ENCODE measurements around the gene GPR141. TPM values are rescaled to one million over a fixed set of nuclear protein-coding genes. Genes with fewer than 3 reads are reported as not detected.

GPR141 gene
- total and polyA plus RNA-seq, 2 experiments from 2014 or later = 0.51 TPM; not detected in 1

GRCh38 chr7:37656913-37657530 lies 26.5 kb upstream of the GPR141 start:
- Histone ChIP-seq H3K27me3 (no peaks in the 10 kb centered on the region), H3K36me3 (no peaks in the 10 kb centered on the region), H3K27ac (no peak overlapping the region), H3K9me3 (ENCODE audit: low read depth) (no peaks in the 10 kb centered on the region), H3K4me1 (ENCODE audit: low read depth) (no peaks in the 10 kb centered on the region), H3K4me3 (no peak overlapping the region)
- no peak for TF ChIP-seq CTCF (IDR thresholded peaks at IDR 0.05; ENCODE audit: low read depth, low read length)
- DNase-seq (ENCODE audit: low read depth in 1 of 2, low spot score in 1 of 2) = no peak

GRCh38 chr7:37657816-37658215 lies 25.8 kb upstream of the GPR141 start:
- Histone ChIP-seq H3K4me1 (ENCODE audit: low read depth) (no peaks in the 10 kb centered on the region), H3K9me3 (ENCODE audit: low read depth) (no peaks in the 10 kb centered on the region), H3K27me3 (no peaks in the 10 kb centered on the region), H3K27ac (no peak overlapping the region), H3K4me3 (no peak overlapping the region), H3K36me3 (no peaks in the 10 kb centered on the region)
- no peak for DNase-seq (ENCODE audit: low read depth in 1 of 2, low spot score in 1 of 2)
- TF ChIP-seq CTCF (IDR thresholded peaks at IDR 0.05; ENCODE audit: low read depth, low read length) = no peak

- Histone ChIP-seq H3K4me1 (ENCODE audit: low read depth) (no peaks in the 10 kb centered on the region), H3K27ac (no peak overlapping the region), H3K27me3 (no peaks in the 10 kb centered on the region), H3K4me3 (no peak overlapping the region), H3K36me3 (no peaks in the 10 kb centered on the region), H3K9me3 (ENCODE audit: low read depth) (no peaks in the 10 kb centered on the region)
- TF ChIP-seq CTCF (IDR thresholded peaks at IDR 0.05; ENCODE audit: low read depth, low read length) = no peak
- no peak for DNase-seq (ENCODE audit: low read depth in 1 of 2, low spot score in 1 of 2)
Observed at GRCh38 chr7:37659971-37660565, 23.5 kb upstream of the GPR141 start.

GRCh38 chr7:37660614-37661013 lies 23.0 kb upstream of the GPR141 start:
- Histone ChIP-seq H3K27me3 (no peaks in the 10 kb centered on the region), H3K9me3 (ENCODE audit: low read depth) (no peaks in the 10 kb centered on the region), H3K36me3 (no peaks in the 10 kb centered on the region), H3K27ac (no peak overlapping the region), H3K4me3 (no peak overlapping the region), H3K4me1 (ENCODE audit: low read depth) (no peaks in the 10 kb centered on the region)
- DNase-seq (ENCODE audit: low read depth in 1 of 2, low spot score in 1 of 2) = no peak
- no peak for TF ChIP-seq CTCF (IDR thresholded peaks at IDR 0.05; ENCODE audit: low read depth, low read length)

- no peak for DNase-seq (ENCODE audit: low read depth in 1 of 2, low spot score in 1 of 2)
- no peaks in the 10 kb centered on the region for H3K4me1 ChIP-seq (ENCODE audit: low read depth)
- H3K36me3 ChIP-seq = no peaks in the 10 kb centered on the region
- H3K27me3 ChIP-seq = no peaks in the 10 kb centered on the region
- H3K9me3 ChIP-seq (ENCODE audit: low read depth) = no peaks in the 10 kb centered on the region
- no peak overlapping the region for H3K27ac ChIP-seq
- no peak overlapping the region for H3K4me3 ChIP-seq
- no peak for TF ChIP-seq CTCF (IDR thresholded peaks at IDR 0.05; ENCODE audit: low read depth, low read length)
Observed at GRCh38 chr7:37663693-37664092, 19.9 kb upstream of the GPR141 start.

Measured in cardiac muscle cell (in vitro differentiated cells and primary cell).